ENCODE measurements around the gene MUC4.

Gene MUC4

DNA sequence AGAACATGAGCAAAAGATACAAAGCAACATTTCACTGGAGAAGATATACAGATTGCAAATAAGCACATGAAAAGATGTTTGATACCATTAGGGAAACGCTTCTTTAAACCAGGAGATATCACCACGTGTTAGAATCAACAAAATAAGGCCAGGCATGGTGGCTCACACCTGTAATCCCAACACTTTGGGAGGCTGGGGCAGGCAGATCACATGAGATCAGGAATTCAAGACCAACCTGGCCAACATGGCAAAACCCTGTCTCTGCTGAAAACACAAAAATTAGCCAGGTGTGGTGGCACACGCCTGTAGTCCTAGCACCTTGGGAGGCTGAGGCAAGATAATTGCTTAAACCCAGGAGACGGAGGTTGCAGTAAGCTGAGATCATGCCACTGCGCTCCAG is 111.4 kb downstream of the MUC4 start:
- H3K4me1 ChIP-seq (ENCODE audit: insufficient read depth, low read length), result no peaks in the 10 kb centered on the region
- H3K79me2 ChIP-seq (ENCODE audit: insufficient read depth, low read length), result no peaks in the 10 kb centered on the region
- H3K9ac ChIP-seq (ENCODE audit: low read depth, low read length), result no peak overlapping the region
- DNase-seq (no peak), ATAC-seq (ENCODE audit: insufficient read depth, low read depth) (no peak)
- TF ChIP-seq EZH2 (IDR thresholded peaks at IDR 0.05; ENCODE audit: borderline replicate concordance, low read depth, low read length, severe bottlenecking), result no peak
- TF ChIP-seq, protein P1, sequence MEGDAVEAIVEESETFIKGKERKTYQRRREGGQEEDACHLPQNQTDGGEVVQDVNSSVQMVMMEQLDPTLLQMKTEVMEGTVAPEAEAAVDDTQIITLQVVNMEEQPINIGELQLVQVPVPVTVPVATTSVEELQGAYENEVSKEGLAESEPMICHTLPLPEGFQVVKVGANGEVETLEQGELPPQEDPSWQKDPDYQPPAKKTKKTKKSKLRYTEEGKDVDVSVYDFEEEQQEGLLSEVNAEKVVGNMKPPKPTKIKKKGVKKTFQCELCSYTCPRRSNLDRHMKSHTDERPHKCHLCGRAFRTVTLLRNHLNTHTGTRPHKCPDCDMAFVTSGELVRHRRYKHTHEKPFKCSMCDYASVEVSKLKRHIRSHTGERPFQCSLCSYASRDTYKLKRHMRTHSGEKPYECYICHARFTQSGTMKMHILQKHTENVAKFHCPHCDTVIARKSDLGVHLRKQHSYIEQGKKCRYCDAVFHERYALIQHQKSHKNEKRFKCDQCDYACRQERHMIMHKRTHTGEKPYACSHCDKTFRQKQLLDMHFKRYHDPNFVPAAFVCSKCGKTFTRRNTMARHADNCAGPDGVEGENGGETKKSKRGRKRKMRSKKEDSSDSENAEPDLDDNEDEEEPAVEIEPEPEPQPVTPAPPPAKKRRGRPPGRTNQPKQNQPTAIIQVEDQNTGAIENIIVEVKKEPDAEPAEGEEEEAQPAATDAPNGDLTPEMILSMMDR (IDR thresholded peaks at IDR 0.05; ENCODE audit: borderline replicate concordance, extremely low read depth, low read length, poor library complexity, severe bottlenecking), result no peak
- no peak overlapping the region for H3K4me2 ChIP-seq (ENCODE audit: insufficient read depth, low read length)
- no peaks in the 10 kb centered on the region for H3K27me3 ChIP-seq (ENCODE audit: insufficient read depth, low read length, poor library complexity)
- no peak overlapping the region for H3K27ac ChIP-seq (ENCODE audit: low read length)
- peaks cover 4% of the 10 kb centered on the region; the same call in 1 of the 2 replicates for H4K20me1 ChIP-seq (ENCODE audit: insufficient read depth, low read length)
- no peaks in the 10 kb centered on the region for H3K9me3 ChIP-seq (ENCODE audit: insufficient read depth, low read length, severe bottlenecking)
- peaks cover 12% of the 10 kb centered on the region; the same call in 1 of the 2 replicates for H3K36me3 ChIP-seq (ENCODE audit: insufficient read depth, low read length)
- H2AFZ ChIP-seq (ENCODE audit: low read depth, low read length), result no peak overlapping the region
- H3K4me3 ChIP-seq (ENCODE audit: low read depth in 1 of 2, low read length in 2 of 2), result no peak overlapping the region

DNA sequence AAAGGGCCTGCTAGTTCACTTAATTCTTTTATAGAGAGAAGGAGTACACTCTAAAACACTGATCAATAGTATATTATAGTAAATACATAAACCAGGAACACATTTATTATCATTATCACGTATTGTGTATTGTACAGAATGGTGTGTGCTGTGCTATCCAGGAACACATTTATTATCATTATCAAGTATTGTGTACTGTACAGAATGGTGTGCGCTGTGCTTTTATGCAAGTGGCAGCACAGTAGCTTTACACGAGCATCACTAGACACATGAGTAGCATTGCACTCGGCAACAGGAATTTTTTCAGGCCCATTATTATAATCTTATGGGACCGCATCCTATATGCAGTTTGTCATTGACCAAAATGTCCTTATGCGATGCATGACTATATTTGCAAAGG is 111.9 kb downstream of the MUC4 start:
- TF ChIP-seq EZH2 (IDR thresholded peaks at IDR 0.05; ENCODE audit: borderline replicate concordance, low read depth, low read length, severe bottlenecking), result no peak
- TF ChIP-seq, protein P1 (IDR thresholded peaks at IDR 0.05; ENCODE audit: borderline replicate concordance, extremely low read depth, low read length, poor library complexity, severe bottlenecking), result no peak
- no peaks in the 10 kb centered on the region for H3K9me3 ChIP-seq (ENCODE audit: insufficient read depth, low read length, severe bottlenecking)
- H3K4me2 ChIP-seq (ENCODE audit: insufficient read depth, low read length), result no peak overlapping the region
- no peak overlapping the region for H3K27ac ChIP-seq (ENCODE audit: low read length)
- H3K27me3 ChIP-seq (ENCODE audit: insufficient read depth, low read length, poor library complexity), result no peaks in the 10 kb centered on the region
- peak; percentile 44; the same call in 2 of the 3 replicates for ATAC-seq (ENCODE audit: insufficient read depth, low read depth)
- peaks cover 4% of the 10 kb centered on the region; the same call in 1 of the 2 replicates for H4K20me1 ChIP-seq (ENCODE audit: insufficient read depth, low read length)
- H3K9ac ChIP-seq (ENCODE audit: low read depth, low read length), result no peak overlapping the region
- H3K4me1 ChIP-seq (ENCODE audit: insufficient read depth, low read length), result no peaks in the 10 kb centered on the region
- peaks cover 13% of the 10 kb centered on the region; the same call in 1 of the 2 replicates for H3K36me3 ChIP-seq (ENCODE audit: insufficient read depth, low read length)
- no peak for DNase-seq
- H3K79me2 ChIP-seq (ENCODE audit: insufficient read depth, low read length), result no peaks in the 10 kb centered on the region
- H3K4me3 ChIP-seq (ENCODE audit: low read depth in 1 of 2, low read length in 2 of 2), result no peak overlapping the region
- H2AFZ ChIP-seq (ENCODE audit: low read depth, low read length), result no peak overlapping the region

DNA sequence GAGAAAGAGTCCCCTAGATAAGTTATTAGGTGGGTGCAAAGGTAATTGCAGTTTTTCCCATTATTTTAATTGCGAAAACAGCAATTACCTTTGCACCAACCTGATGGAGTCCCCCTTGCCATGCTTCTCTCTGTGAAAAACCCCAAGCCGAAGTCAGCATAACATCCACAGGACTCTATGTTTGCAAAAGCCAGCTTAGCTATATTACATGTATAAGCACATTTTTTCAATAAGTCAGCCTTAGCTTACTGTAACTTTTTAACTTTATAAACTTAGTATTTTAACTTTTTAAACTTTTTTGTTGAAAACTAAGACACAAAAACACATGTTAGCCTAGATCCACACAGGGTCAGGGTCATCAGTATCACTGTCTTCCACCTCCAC is 112.3 kb downstream of the MUC4 start:
- H3K9ac ChIP-seq (ENCODE audit: low read depth, low read length), result no peak overlapping the region
- ATAC-seq (ENCODE audit: insufficient read depth, low read depth), result no peak
- no peak overlapping the region for H3K27ac ChIP-seq (ENCODE audit: low read length)
- H2AFZ ChIP-seq (ENCODE audit: low read depth, low read length), result no peak overlapping the region
- no peaks in the 10 kb centered on the region for H3K4me1 ChIP-seq (ENCODE audit: insufficient read depth, low read length)
- H4K20me1 ChIP-seq (ENCODE audit: insufficient read depth, low read length), result peaks cover 4% of the 10 kb centered on the region; the same call in 1 of the 2 replicates
- H3K79me2 ChIP-seq (ENCODE audit: insufficient read depth, low read length), result no peaks in the 10 kb centered on the region
- H3K36me3 ChIP-seq (ENCODE audit: insufficient read depth, low read length), result peaks cover 18% of the 10 kb centered on the region
- no peaks in the 10 kb centered on the region for H3K27me3 ChIP-seq (ENCODE audit: insufficient read depth, low read length, poor library complexity)
- TF ChIP-seq EZH2 (IDR thresholded peaks at IDR 0.05; ENCODE audit: borderline replicate concordance, low read depth, low read length, severe bottlenecking), result no peak
- TF ChIP-seq, protein P1 (IDR thresholded peaks at IDR 0.05; ENCODE audit: borderline replicate concordance, extremely low read depth, low read length, poor library complexity, severe bottlenecking), result no peak
- H3K4me2 ChIP-seq (ENCODE audit: insufficient read depth, low read length), result no peak overlapping the region
- H3K4me3 ChIP-seq (ENCODE audit: low read depth in 1 of 2, low read length in 2 of 2), result no peak overlapping the region
- DNase-seq, result no peak
- H3K9me3 ChIP-seq (ENCODE audit: insufficient read depth, low read length, severe bottlenecking), result no peaks in the 10 kb centered on the region

Data from DND-41 (cell line).